Neuronal stem cell (in vitro differentiated cells): ENCODE results near the gene SAMD3. TPM values are rescaled to one million over a fixed set of nuclear protein-coding genes. Genes with fewer than 3 reads are reported as not detected.
"Not testable (repeated sequence)": the region's sequence is repeated elsewhere in the genome, so short reads cannot be mapped to it uniquely, and the experiment has no call there.

ENCODE experiments used
- DNase-seq: peaks from one replicate; pipeline ENCODE4 v3.0.0-alpha.2; 2013; ENCODE audit warnings: low spot score
- H2AFZ ChIP-seq: one replicate; pipeline ENCODE4 v1.6.1; 2013; ENCODE audit warnings: mild to moderate bottlenecking, low read length, inconsistent platforms
- H2AK5ac ChIP-seq: 2 replicates; pipeline ENCODE4 v1.6.1; 2013; ENCODE audit warnings: low read depth, mild to moderate bottlenecking, inconsistent platforms, low read length, moderate library complexity, mixed read lengths
- H2BK120ac ChIP-seq: 2 replicates; pipeline ENCODE4 v1.6.1; 2013; ENCODE audit warnings: low read depth, mild to moderate bottlenecking, inconsistent platforms, low read length, moderate library complexity, mixed read lengths
- H2BK12ac ChIP-seq: one replicate; pipeline ENCODE4 v1.6.1; 2013; ENCODE audit warnings: low read length, inconsistent platforms
- H2BK15ac ChIP-seq: 2 replicates; pipeline ENCODE4 v1.6.1; 2013; ENCODE audit warnings: mild to moderate bottlenecking, low read length, inconsistent platforms, mixed read lengths
- H2BK5ac ChIP-seq: one replicate; pipeline ENCODE4 v1.6.1; 2013; ENCODE audit warnings: inconsistent platforms, mild to moderate bottlenecking, low read length, moderate library complexity
- H3K14ac ChIP-seq: one replicate; pipeline ENCODE4 v1.6.1; 2013; ENCODE audit warnings: low read length, inconsistent platforms
- H3K18ac ChIP-seq: 2 replicates; pipeline ENCODE4 v1.6.1; 2013; ENCODE audit warnings: low read length, inconsistent platforms
- H3K23ac ChIP-seq: 2 replicates; pipeline ENCODE4 v1.6.1; 2013; ENCODE audit warnings: low read depth, mild to moderate bottlenecking, mixed read lengths, low read length, inconsistent platforms; ENCODE audit not compliant: poor library complexity
- H3K27ac ChIP-seq: replicated peaks from 3 replicates; pipeline ENCODE4 v1.5.1; 2013; ENCODE audit warnings: low read length, inconsistent platforms
- H3K27me3 ChIP-seq, 3 experiments: 2 replicates each; pipeline ENCODE4 v1.6.1; 2013; ENCODE audit warnings: low read length in 3 of 3, mild to moderate bottlenecking in 2 of 3, inconsistent platforms in 1 of 3, low read depth in 1 of 3, mixed read lengths in 1 of 3, moderate library complexity in 1 of 3; ENCODE audit not compliant: control insufficient read depth in 3 of 3, insufficient read depth in 3 of 3
- H3K36me3 ChIP-seq, 2 donors: replicated peaks in 1 of 2; 2 replicates each; pipeline ENCODE4 v1.6.1; 2013; ENCODE audit warnings: low read length in 2 of 2; ENCODE audit not compliant: control insufficient read depth in 2 of 2, insufficient read depth in 2 of 2
- H3K4ac ChIP-seq: 2 replicates; pipeline ENCODE4 v1.6.1; 2013; ENCODE audit warnings: inconsistent platforms, mild to moderate bottlenecking, low read length, moderate library complexity
- H3K4me1 ChIP-seq, 2 donors: 1 replicate in 1 of 2; 2 replicates in 1 of 2; pipeline ENCODE4 v1.6.1; 2013; ENCODE audit warnings: low read length in 2 of 2, low read depth in 1 of 2; ENCODE audit not compliant: control insufficient read depth in 2 of 2, insufficient read depth in 1 of 2
- H3K4me2 ChIP-seq: one replicate; pipeline ENCODE4 v1.6.1; 2013; ENCODE audit warnings: mild to moderate bottlenecking, low read length, inconsistent platforms; ENCODE audit not compliant: insufficient read depth, poor library complexity, severe bottlenecking
- H3K4me3 ChIP-seq, 2 donors: 2 replicates each; pipeline ENCODE4 v1.5.1; 2013; ENCODE audit warnings: low read length in 2 of 2, mild to moderate bottlenecking in 2 of 2, inconsistent platforms in 1 of 2, moderate library complexity in 1 of 2
- H3K79me1 ChIP-seq: one replicate; pipeline ENCODE4 v1.6.1; 2013; ENCODE audit warnings: low read depth, mild to moderate bottlenecking, inconsistent platforms, low read length, moderate library complexity
- H3K9ac ChIP-seq: one replicate; pipeline ENCODE4 v1.6.1; 2013; ENCODE audit warnings: mild to moderate bottlenecking, low read depth, low read length, inconsistent platforms; ENCODE audit not compliant: poor library complexity
- H3K9me3 ChIP-seq, 2 donors: replicated peaks in 1 of 2; 2 replicates each; pipeline versions ENCODE3 to v1.6.1; 2013; ENCODE audit warnings: low read length in 2 of 2, mild to moderate bottlenecking in 2 of 2, inconsistent platforms in 1 of 2, low read depth in 1 of 2, mixed read lengths in 1 of 2, moderate library complexity in 1 of 2; ENCODE audit not compliant: control insufficient read depth in 2 of 2, insufficient read depth in 1 of 2
- H4K8ac ChIP-seq: one replicate; pipeline ENCODE4 v1.6.1; 2013; ENCODE audit warnings: low read depth, mild to moderate bottlenecking, inconsistent platforms, low read length, moderate library complexity
- H4K91ac ChIP-seq: one replicate; pipeline ENCODE4 v1.6.1; 2013; ENCODE audit warnings: low read length, low read depth, mild to moderate bottlenecking, inconsistent platforms; ENCODE audit not compliant: poor library complexity
- WGBS, 2 donors: extraction: QIAGEN DNeasy Blood & Tissue Kit; methylation state at CpG; one replicate each; pipeline ENCODE4 v1.1.7; 2013; ENCODE audit warnings: missing lambda C conversion rate in 2 of 2, mixed read lengths in 1 of 2; ENCODE audit not compliant: insufficient read length in 2 of 2, insufficient replicate concordance in 1 of 2; ENCODE audit errors: extremely low coverage in 2 of 2; 5-methylcytosine and 5-hydroxymethylcytosine counted together
- polyA plus RNA-seq, 2 experiments: library from polyadenylated mRNA; stranded (reverse); fragments of 200-250 nt; gene quantifications; one replicate each; pipeline ENCODE4 v1.2.3, GENCODE V29; 2013

The SAMD3 gene
- 0.08 TPM for polyA plus RNA-seq (2013, experiment 1 of 2)
- 0.04 TPM for polyA plus RNA-seq (2013, experiment 2 of 2)

DNA sequence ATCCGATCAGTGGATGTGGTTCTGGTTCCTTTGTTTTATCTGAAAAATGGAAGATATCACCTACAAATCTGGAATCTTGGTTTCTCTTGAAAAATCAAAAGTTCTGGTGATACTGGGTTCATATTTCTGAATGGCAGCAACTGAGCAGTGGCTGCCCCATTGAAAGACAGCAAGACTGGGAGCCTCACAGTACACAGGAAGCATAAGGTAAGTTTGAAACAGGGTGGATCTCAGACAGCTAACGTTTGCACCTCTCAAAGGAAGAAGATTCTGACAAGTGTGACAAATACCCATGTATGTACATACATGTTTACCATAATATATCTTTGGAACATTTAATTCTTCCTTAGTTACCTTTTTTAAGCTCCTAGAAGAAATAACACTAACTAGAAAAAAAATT is at the start of gene SAMD3:
SAMD3 (minus strand) TSS at position 177 of the 400 bp plus-strand sequence. CDS start 7,678 bp downstream, outside the sequence.
- Histone ChIP-seq H3K4ac (no peak within 1 kb of the TSS), H3K14ac (no peak within 1 kb of the TSS), H3K18ac (no peak within 1 kb of the TSS), H3K36me3 (no peaks in the 10 kb centered on the region), H2AFZ (no peak within 1 kb of the TSS), H2BK12ac (no peak within 1 kb of the TSS), H2BK5ac (no peak within 1 kb of the TSS), H3K9ac (no peak within 1 kb of the TSS), H4K8ac (no peak within 1 kb of the TSS), H3K27me3 (no peaks in the 10 kb centered on the region), H3K79me1 (no peaks in the 10 kb centered on the region), H2BK120ac (no peak within 1 kb of the TSS), H3K23ac (no peak within 1 kb of the TSS), H3K4me3 (no peak within 1 kb of the TSS), H2BK15ac (no peak within 1 kb of the TSS), H3K4me2 (no peak within 1 kb of the TSS), H3K4me1 (no peaks in the 10 kb centered on the region), H4K91ac (no peak within 1 kb of the TSS), H3K9me3 (no peaks in the 10 kb centered on the region), H2AK5ac (no peak within 1 kb of the TSS), H3K27ac (no peak within 1 kb of the TSS)
- no CpG with 5 or more reads among the region's 2 CpGs for WGBS, 2 donors
- no peak for DNase-seq

GRCh38 chr6:130269969-130270635 is 47.4 kb upstream of the SAMD3 start:
- DNase-seq = no peak
- H2BK12ac ChIP-seq = no peak overlapping the region
- no peak overlapping the region for H4K8ac ChIP-seq
- H4K91ac ChIP-seq = no peak overlapping the region
- no peak overlapping the region for H3K4ac ChIP-seq
- no peak overlapping the region for H2AK5ac ChIP-seq
- H3K9ac ChIP-seq = no peak overlapping the region
- no peak overlapping the region for H3K27ac ChIP-seq
- no peak overlapping the region for H2BK5ac ChIP-seq
- H3K23ac ChIP-seq = no peak overlapping the region
- H2BK120ac ChIP-seq = no peak overlapping the region
- H3K4me3 ChIP-seq = no peak overlapping the region
- H3K9me3 ChIP-seq = peaks cover 0 to 4% of the 10 kb centered on the region in 2 donors
- H3K27me3 ChIP-seq = no peaks in the 10 kb centered on the region
- H3K4me2 ChIP-seq = no peak overlapping the region
- no peaks in the 10 kb centered on the region for H3K79me1 ChIP-seq
- no CpG with 5 or more reads among the region's 3 CpGs for WGBS, 2 donors
- H2BK15ac ChIP-seq = no peak overlapping the region
- no peak overlapping the region for H3K14ac ChIP-seq
- H3K18ac ChIP-seq = no peak overlapping the region
- no peaks in the 10 kb centered on the region for H3K4me1 ChIP-seq
- no peaks in the 10 kb centered on the region for H3K36me3 ChIP-seq
- H2AFZ ChIP-seq = no peak overlapping the region

DNA sequence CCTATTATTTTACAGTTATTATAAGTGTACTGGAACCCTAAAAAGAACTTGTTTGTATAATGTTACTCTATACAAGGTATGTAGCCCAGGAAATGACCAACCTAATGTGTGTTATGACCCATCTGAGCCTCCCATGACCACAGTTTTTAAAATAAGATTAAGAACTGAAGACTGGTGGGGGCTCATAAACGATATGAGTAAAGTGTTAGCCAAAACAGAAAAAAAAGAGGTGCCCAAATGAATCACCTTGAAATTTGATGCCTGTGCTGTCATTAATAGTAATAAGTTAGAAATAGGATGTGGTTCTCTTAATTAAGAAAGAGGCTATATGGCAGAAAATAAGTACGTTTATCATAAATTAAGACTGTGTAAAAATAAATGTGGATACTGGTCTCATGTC is 42.8 kb upstream of the SAMD3 start:
- H4K8ac ChIP-seq, H3K14ac ChIP-seq, H3K18ac ChIP-seq, H2AK5ac ChIP-seq, H3K27me3 ChIP-seq, H2BK120ac ChIP-seq, H3K36me3 ChIP-seq, H2BK5ac ChIP-seq, H3K9me3 ChIP-seq, H3K9ac ChIP-seq, H3K27ac ChIP-seq, H2BK12ac ChIP-seq, H3K4me2 ChIP-seq, H3K79me1 ChIP-seq, H3K4me1 ChIP-seq, H4K91ac ChIP-seq, H3K4ac ChIP-seq, DNase-seq, H3K4me3 ChIP-seq, H2BK15ac ChIP-seq, H2AFZ ChIP-seq, H3K23ac ChIP-seq: not testable (repeated sequence)
- no CpG with 5 or more reads among the region's 2 CpGs for WGBS, 2 donors

GRCh38 chr6:130262008-130262407 is 39.3 kb upstream of the SAMD3 start:
- Histone ChIP-seq H2BK12ac (no peak overlapping the region), H2BK15ac (no peak overlapping the region), H3K23ac (no peak overlapping the region), H3K79me1 (no peaks in the 10 kb centered on the region), H2BK120ac (no peak overlapping the region), H2AK5ac (no peak overlapping the region), H3K4me3 (no peak overlapping the region), H2AFZ (no peak overlapping the region), H3K4me2 (no peak overlapping the region), H3K14ac (no peak overlapping the region), H3K4me1 (no peaks in the 10 kb centered on the region), H4K8ac (no peak overlapping the region), H3K27me3 (no peaks in the 10 kb centered on the region), H2BK5ac (no peak overlapping the region), H3K18ac (no peak overlapping the region), H3K4ac (no peak overlapping the region), H3K9me3 (peaks cover 0 to 3% of the 10 kb centered on the region in 2 donors), H3K27ac (no peak overlapping the region), H3K9ac (no peak overlapping the region), H4K91ac (no peak overlapping the region), H3K36me3 (no peaks in the 10 kb centered on the region)
- DNase-seq = no peak
- WGBS, 2 donors = no CpG with 5 or more reads among the region's 2 CpGs
